Posterior vena cava (tissue), 2 donors: ENCODE measurements around the gene OVCH1. TPM values are rescaled to one million over a fixed set of nuclear protein-coding genes. Genes with fewer than 3 reads are reported as not detected.

Source experiments
- DNase-seq: peaks from one replicate; pipeline ENCODE4 v3.0.0-alpha.2; 2020; ENCODE audit warnings: low spot score
- intact Hi-C, 2 donors: fragments of 100-400 bp; cut with DNase I; formaldehyde crosslinking; loops; one replicate each; pipeline versions ENCODE4 v1.14.1 to v1.14.2; 2022 to 2023
- long read RNA-seq, 2 donors: library from polyadenylated mRNA; unstranded; transcript quantifications; one replicate each; pipeline ENCODE4 v2.0.0, GENCODE V29; 2020 to 2021
- total RNA-seq, 2 donors: library from RNA; stranded (reverse); fragmentation: NEBNext Ultra II Directional; extraction: Animal tissue kit (Norgen Biotek cat#: 25700); gene quantifications; one replicate each; pipeline ENCODE4 v1.2.1, GENCODE V29; 2021
- donor health status: DM: yes; HTN: yes; CAD: no.
- donor health status: DM: yes; HTN: yes; CAD: no.

OVCH1 gene
- total RNA-seq: 1 to 10 TPM in 1 of 2 donors, under 1 TPM in 1; 0.46 to 1.1 TPM
- long read RNA-seq, donor 1: 0 reads
- long read RNA-seq, donor 2: 0 reads

- no peak for DNase-seq
- intact Hi-C loops: loop anchor here in 1 of 2 donors (10.0 kb wide), 1 partner anchor 1383 kb away; no protein-coding TSS in a partner anchor
Observed at GRCh38 chr12:29497588-29497987, at the start of gene OVCH1. Gene OVCH1, minus strand, starts transcription at chr12:29497686. Its CDS starts 0 bp downstream, at chr12:29497686.

GRCh38 chr12:29547151-29547632 lies 49.7 kb upstream of the OVCH1 start:
- no peak for DNase-seq
- intact Hi-C loops: no loop called here

- intact Hi-C loops: no loop called here
- no peak for DNase-seq
Observed at GRCh38 chr12:29546000-29546399, 48.5 kb upstream of the OVCH1 start.

GRCh38 chr12:29545102-29545467 lies 47.6 kb upstream of the OVCH1 start:
- DNase-seq: no peak
- intact Hi-C loops: no loop called here

GRCh38 chr12:29544428-29545101 lies 47.1 kb upstream of the OVCH1 start:
- intact Hi-C loops: no loop called here

GRCh38 chr12:29543036-29543435 lies 45.5 kb upstream of the OVCH1 start:
- intact Hi-C loops: no loop called here
- DNase-seq: no peak

More at GRCh38 chr12:29544428-29545101, 47.1 kb upstream of the OVCH1 start:
- no peak for DNase-seq

GRCh38 chr12:29537298-29537697 lies 39.8 kb upstream of the OVCH1 start:
- intact Hi-C loops: no loop called here
- DNase-seq: no peak

- intact Hi-C loops: no loop called here
- DNase-seq: no peak
Observed at GRCh38 chr12:29534935-29535334, 37.4 kb upstream of the OVCH1 start.

GRCh38 chr12:29533815-29534489 lies 36.5 kb upstream of the OVCH1 start:
- intact Hi-C loops: no loop called here
- no peak for DNase-seq

GRCh38 chr12:29531471-29531870 lies 34.0 kb upstream of the OVCH1 start:
- intact Hi-C loops: no loop called here
- no peak for DNase-seq

GRCh38 chr12:29530436-29530835 lies 33.0 kb upstream of the OVCH1 start:
- intact Hi-C loops: no loop called here
- DNase-seq: no peak

- intact Hi-C loops: loop anchor here in 1 of 2 donors (10.0 kb wide), 1 partner anchor 1277 kb away; no protein-coding TSS in a partner anchor
- no peak for DNase-seq
Observed at GRCh38 chr12:29528161-29528560, 30.7 kb upstream of the OVCH1 start.

GRCh38 chr12:29521951-29522350 lies 24.5 kb upstream of the OVCH1 start:
- intact Hi-C loops: loop anchor here in 1 of 2 donors (10.0 kb wide), 1 partner anchor 1283 kb away; no protein-coding TSS in a partner anchor
- no peak for DNase-seq

- intact Hi-C loops: loop anchor here in 1 of 2 donors (10.0 kb wide), 1 partner anchor 1285 kb away; no protein-coding TSS in a partner anchor
- no peak for DNase-seq
Observed at GRCh38 chr12:29519585-29520182, 22.2 kb upstream of the OVCH1 start.

GRCh38 chr12:29518407-29518806 lies 20.9 kb upstream of the OVCH1 start:
- intact Hi-C loops: no loop called here
- DNase-seq: no peak

GRCh38 chr12:29517264-29517663 lies 19.8 kb upstream of the OVCH1 start:
- DNase-seq: no peak
- intact Hi-C loops: no loop called here

- intact Hi-C loops: no loop called here
- no peak for DNase-seq
Observed at GRCh38 chr12:29516431-29516875, 19.0 kb upstream of the OVCH1 start.

GRCh38 chr12:29510591-29511185 lies 13.2 kb upstream of the OVCH1 start:
- DNase-seq: no peak
- intact Hi-C loops: no loop called here

- no peak for DNase-seq
- intact Hi-C loops: no loop called here
Observed at GRCh38 chr12:29509503-29509902, 12.0 kb upstream of the OVCH1 start.

GRCh38 chr12:29508949-29509348 lies 11.5 kb upstream of the OVCH1 start:
- DNase-seq: no peak
- intact Hi-C loops: no loop called here
